22Rv1 (cell line): ENCODE results near the gene RS1.

ENCODE experiments used
- CTCF ChIP-seq: fragments of 450-650 bp; IDR thresholded peaks from 2 replicates; pipeline ENCODE4 v1.5.1; 2017; ENCODE audit warnings: mild to moderate bottlenecking
- ZFX ChIP-seq: fragments of 450-650 bp; IDR thresholded peaks from 2 replicates; pipeline ENCODE4 v1.6.1; 2017; ENCODE audit warnings: antibody characterized with exemption, borderline replicate concordance

- TF ChIP-seq CTCF (no peak), ZFX (no peak)
Observed at GRCh38 chrX:18674788-18675735, 3.2 kb upstream of the RS1 start.
